HG02623 (cell line): ENCODE data around the gene FOXO1.

Experiments used
- ATAC-seq: cut with Tn5 transposase; IDR thresholded peaks from one replicate; pipeline ENCODE4 v1.9.1; 2021; ENCODE audit warnings: moderate library complexity; ENCODE audit not compliant: unreplicated experiment

Gene FOXO1

DNA sequence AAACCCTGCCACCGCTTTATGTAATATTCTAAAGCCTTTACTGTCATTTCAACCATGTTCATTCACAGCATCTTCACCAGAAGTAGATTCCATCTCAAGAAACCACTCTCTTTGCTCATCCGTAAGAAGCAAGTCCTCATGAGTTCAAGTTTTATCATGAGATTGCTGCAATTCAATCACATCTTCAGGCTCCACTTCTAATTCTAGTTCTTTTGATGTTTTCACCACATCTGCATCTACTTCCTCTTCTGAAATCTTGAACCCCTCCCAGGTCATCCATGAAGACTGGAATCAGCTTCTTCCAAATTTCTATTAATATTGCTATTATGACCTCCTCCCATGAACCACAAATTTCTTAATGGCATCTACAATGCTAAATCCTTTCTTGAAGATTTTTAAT lies 83.9 kb downstream of the FOXO1 start:
- no peak for ATAC-seq

DNA sequence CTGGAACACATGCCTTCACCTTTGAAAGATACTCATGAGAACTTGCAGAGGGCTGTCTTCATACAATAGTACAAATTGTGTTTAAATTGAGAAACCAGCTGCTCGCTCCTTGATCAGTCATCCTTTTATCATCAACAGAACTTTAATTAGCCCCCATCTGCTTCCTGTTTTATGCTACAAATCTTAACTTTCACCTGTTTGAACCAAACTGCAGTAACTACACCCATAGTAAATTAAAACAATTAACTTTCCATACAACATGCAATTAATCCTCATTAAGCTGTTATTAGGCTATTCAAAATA lies 85.2 kb downstream of the FOXO1 start:
- no peak for ATAC-seq

DNA sequence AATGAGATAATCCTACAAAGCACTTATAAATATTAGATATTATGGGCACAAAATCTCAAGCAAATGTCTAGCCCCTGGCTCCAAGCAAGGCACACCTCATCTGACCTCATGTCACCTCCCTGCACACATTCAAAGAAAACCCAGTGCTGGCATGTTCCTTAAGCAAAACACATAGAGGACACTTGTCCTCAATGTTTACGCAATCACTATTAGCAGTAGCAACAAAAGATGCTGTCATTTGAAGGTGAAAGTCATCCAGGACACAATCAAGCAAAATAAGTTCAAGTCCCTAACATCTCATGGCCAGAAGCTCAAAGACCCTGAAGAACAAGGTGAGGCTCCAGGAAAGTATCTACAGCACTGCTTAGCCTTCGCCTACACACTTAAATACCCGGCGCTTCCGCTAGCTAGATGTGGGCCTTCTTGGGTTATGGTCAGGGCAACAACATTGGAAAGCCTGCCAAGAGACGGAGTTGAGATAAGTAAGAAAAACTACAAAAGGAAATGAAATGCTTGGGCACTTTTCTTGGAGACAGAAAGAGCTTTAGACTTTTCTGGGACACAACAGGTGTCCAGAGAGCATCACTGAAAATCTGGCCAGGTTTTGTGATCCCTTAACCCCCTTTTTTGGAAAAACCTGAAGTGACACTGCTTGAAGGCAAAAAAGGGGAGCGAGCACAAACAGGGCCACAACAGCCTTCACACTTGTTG lies 85.7 kb downstream of the FOXO1 start:
- no peak for ATAC-seq

GRCh38 chr13:40579535-40579934 lies 86.9 kb downstream of the FOXO1 start:
- ATAC-seq = no peak

- no peak for ATAC-seq
Observed at GRCh38 chr13:40578055-40578454, 88.4 kb downstream of the FOXO1 start.

DNA sequence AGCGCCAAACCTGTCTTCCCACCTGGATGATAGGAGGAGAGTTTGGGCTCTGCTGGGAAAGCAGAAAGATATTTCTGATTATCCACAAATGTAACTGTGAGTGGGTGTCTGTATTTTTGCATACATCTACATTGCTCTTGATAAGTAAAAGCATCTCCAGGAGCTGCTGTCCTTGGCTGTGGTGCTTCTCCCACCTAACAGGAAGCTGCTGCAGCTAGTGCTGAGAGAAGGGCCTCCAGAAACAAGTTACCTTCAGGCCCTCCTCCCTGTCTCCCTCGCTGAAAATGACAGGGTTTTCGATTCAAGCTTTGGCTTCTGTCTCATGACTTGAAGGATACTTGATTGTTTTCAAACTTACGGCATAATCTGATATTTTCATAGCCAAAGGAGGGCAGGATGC lies 90.1 kb downstream of the FOXO1 start:
- no peak for ATAC-seq

DNA sequence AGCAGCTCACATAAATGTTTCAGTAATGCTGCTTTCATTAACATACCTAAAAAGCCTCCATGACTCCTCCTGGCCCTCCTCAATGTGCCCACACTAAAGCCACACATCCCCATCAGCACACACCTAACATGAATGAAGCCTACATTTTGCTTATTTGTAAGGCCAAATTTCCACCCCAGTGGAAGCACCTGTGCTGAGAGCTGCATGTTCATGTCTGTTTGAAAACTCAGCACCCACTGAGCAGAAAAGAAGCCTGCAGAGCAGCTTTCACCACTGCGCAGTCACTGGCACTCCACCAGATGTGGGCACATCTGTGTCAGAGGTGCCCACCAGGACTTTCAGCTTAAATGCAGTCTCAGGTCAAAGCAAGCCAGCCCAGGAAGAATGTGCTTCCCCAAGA lies 93.5 kb downstream of the FOXO1 start:
- ATAC-seq = no peak

GRCh38 chr13:40571338-40571963 lies 95.0 kb downstream of the FOXO1 start:
- ATAC-seq = no peak

DNA sequence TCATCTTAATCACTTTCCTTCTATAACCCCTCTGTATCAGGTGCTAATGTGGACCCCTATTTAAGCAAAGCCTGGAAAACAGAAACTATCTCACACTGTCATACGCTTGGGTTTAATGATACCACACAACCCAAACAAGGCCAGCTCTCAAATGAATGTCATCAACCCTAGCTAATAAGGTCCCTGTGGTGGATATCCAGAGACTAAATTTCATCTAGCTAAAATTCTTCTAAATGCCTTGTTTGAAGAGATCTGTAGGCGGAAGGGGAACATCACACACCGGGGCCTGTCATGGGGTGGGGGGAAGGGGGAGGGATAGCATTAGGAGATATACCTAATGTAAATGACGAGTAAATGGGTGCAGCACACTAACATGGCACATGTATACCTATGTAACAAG lies 95.5 kb downstream of the FOXO1 start:
- no peak for ATAC-seq

GRCh38 chr13:40569024-40569350 lies 97.5 kb downstream of the FOXO1 start:
- ATAC-seq = no peak

- no peak for ATAC-seq
Observed at GRCh38 chr13:40568246-40569023, 98.0 kb downstream of the FOXO1 start.

GRCh38 chr13:40566811-40567210 lies 99.6 kb downstream of the FOXO1 start:
- no peak for ATAC-seq

- no peak for ATAC-seq
Observed at GRCh38 chr13:40565282-40566148, 100.9 kb downstream of the FOXO1 start.

- ATAC-seq = no peak
Observed at GRCh38 chr13:40564342-40565001, 102.0 kb downstream of the FOXO1 start.

GRCh38 chr13:40563350-40564125 lies 102.9 kb downstream of the FOXO1 start:
- no peak for ATAC-seq

GRCh38 chr13:40562975-40563349 lies 103.5 kb downstream of the FOXO1 start:
- ATAC-seq = no peak

- ATAC-seq = no peak
Observed at GRCh38 chr13:40559915-40560314, 106.5 kb downstream of the FOXO1 start.

DNA sequence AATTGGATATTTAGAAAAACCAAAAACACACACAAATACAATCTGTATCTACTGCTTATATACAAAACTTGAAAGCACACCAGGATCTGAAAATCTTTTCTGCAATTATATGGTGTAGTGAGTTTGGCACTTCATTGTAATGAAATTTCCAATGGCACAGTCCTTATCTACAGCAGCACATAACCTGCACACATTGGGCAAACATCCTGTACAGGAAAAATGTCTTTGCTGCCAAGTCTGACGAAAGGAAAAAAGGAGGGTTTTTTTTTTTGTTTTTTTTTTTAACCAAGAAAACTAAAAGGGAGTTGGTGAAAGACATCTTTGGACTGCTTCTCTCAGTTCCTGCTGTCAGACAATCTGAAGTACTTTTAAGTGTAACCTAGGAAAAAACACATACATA lies 107.8 kb downstream of the FOXO1 start:
- ATAC-seq = no peak

DNA sequence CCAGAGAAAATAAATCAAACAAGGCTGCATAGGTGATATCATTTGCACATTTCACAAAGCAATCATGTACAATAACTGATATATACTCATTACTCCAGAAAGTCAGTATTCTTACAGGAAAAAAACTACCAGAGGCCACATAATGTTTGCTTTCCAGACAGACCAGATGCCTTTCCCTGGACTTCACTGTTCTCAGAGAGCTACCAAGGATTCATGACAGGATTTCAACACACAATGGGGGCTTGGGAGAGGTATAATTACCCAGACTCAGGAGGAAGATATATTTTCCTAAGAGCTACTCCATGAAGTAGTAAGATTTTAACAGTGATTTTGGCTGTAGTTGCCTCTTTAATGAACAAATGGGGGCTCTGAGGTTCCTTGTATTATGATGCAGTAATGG lies 110.0 kb downstream of the FOXO1 start:
- ATAC-seq = no peak

- ATAC-seq = no peak
Observed at GRCh38 chr13:40553356-40553755, 113.1 kb downstream of the FOXO1 start.
